HCT116 (cell line): ENCODE data around the gene MED14. TPM values are rescaled to one million over a fixed set of nuclear protein-coding genes. Genes with fewer than 3 reads are reported as not detected.
A peak's percentile ranks its signal among the peaks of the same experiment; 100 is the strongest.

Source experiments
- ATAC-seq: fragments of 200-7000 bp; cut with Tn5 transposase; 2 replicates; pipeline ENCODE4 v1.9.1; 2020; ENCODE audit warnings: mild to moderate bottlenecking, moderate library complexity
- Bru-seq: library from RNA; stranded (reverse); fragments of 400-500 nt; gene quantifications from one replicate; lab custom pipeline; 2021; lab: Mats Ljungman, UMichigan
- BruChase-seq, 2 experiments: library from RNA; stranded (reverse); fragments of 400-500 nt; gene quantifications; one replicate each; lab custom pipeline; 2021; lab: Mats Ljungman, UMichigan
- BruUV-seq: library from RNA; stranded (reverse); fragments of 400-500 nt; replicated peaks from 2 replicates; lab custom pipeline; 2021; lab: Mats Ljungman, UMichigan
- CTCF ChIA-PET: fragments of 300-600 bp; sonication (Branson Sonifier 250); formaldehyde crosslinking; loops from one replicate; lab custom pipeline; 2021; ENCODE audit warnings: antibody characterized with exemption; lab: Charles Lee
- POLR2A ChIA-PET: fragments of 300-600, 350-600 bp; sonication (Branson Sonifier 250); formaldehyde crosslinking; loops from one replicate; lab custom pipeline; 2021; ENCODE audit warnings: antibody characterized with exemption; lab: Charles Lee
- RAD21 ChIA-PET, 2 experiments: fragments of 300-600 bp; sonication (Branson Sonifier 250); formaldehyde crosslinking; loops; one replicate each; lab custom pipeline; 2023; ENCODE audit warnings: low total read pairs in 2 of 2; ENCODE audit not compliant: uncharacterized antibody in 2 of 2, unreplicated experiment in 2 of 2, low non-redundant PET in 1 of 2; lab: Charles Lee
- DNase-seq: peaks from one replicate; pipeline ENCODE4 v3.0.0-alpha.2; 2010; ENCODE audit warnings: low read depth, low spot score
- H2AFZ ChIP-seq: fragments of 200-600 bp; shearing (Covaris generic), sonication (generic); 2 replicates; pipeline ENCODE4 v1.6.1; 2017; ENCODE audit warnings: low read depth, mixed run types, mixed read lengths, antibody characterized with exemption, low read length; ENCODE audit not compliant: poor library complexity, severe bottlenecking
- H3K27ac ChIP-seq: 2 replicates; pipeline ENCODE4 v1.5.1; 2012; ENCODE audit warnings: low read depth, low read length
- H3K27me3 ChIP-seq: fragments of 200-600 bp; sonication (generic); 2 replicates; pipeline ENCODE4 v1.6.1; 2016; ENCODE audit warnings: mixed run types, low read length, mixed read lengths; ENCODE audit not compliant: insufficient read depth
- H3K36me3 ChIP-seq, 2 experiments: fragments of 200-500 bp in 1 of 2; fragments of 200-600 bp in 1 of 2; sonication (Bioruptor generic) in 1 of 2; sonication (generic) in 1 of 2; 2 replicates each; pipeline versions ENCODE4 v1.5.1 to v1.6.1; 2014 to 2016; ENCODE audit warnings: low read length in 2 of 2, inconsistent platforms in 1 of 2, mixed read lengths in 1 of 2, mixed run types in 1 of 2; ENCODE audit not compliant: insufficient read depth in 2 of 2, control insufficient read depth in 1 of 2
- H3K4me1 ChIP-seq, 2 experiments: fragments of 200-600 bp in 1 of 2; sonication (generic) in 1 of 2; 2 replicates each; pipeline versions ENCODE4 v1.5.1 to v1.6.1; 2012 to 2017; ENCODE audit warnings: low read length in 2 of 2, inconsistent platforms in 1 of 2, mild to moderate bottlenecking in 1 of 2, mixed read lengths in 1 of 2, mixed run types in 1 of 2, moderate library complexity in 1 of 2; ENCODE audit not compliant: insufficient read depth in 2 of 2, control insufficient read depth in 1 of 2
- H3K4me2 ChIP-seq: fragments of 200-600 bp; sonication (generic); 2 replicates; pipeline ENCODE4 v1.6.1; 2017; ENCODE audit warnings: mixed run types, low read length, mixed read lengths
- H3K4me3 ChIP-seq, 2 experiments: fragments of 200-600 bp in 1 of 2; sonication (generic) in 1 of 2; replicated peaks in 1 of 2; 2 replicates each; pipeline ENCODE4 v1.5.1; 2011 to 2016; ENCODE audit warnings: low read length in 2 of 2, control low read depth in 1 of 2, low read depth in 1 of 2, mild to moderate bottlenecking in 1 of 2, mixed read lengths in 1 of 2, mixed run types in 1 of 2
- H3K79me2 ChIP-seq: fragments of 200-600 bp; sonication (generic); 2 replicates; pipeline ENCODE4 v1.6.1; 2017; ENCODE audit warnings: mild to moderate bottlenecking, mixed run types, low read length, moderate library complexity, mixed read lengths; ENCODE audit not compliant: insufficient read depth
- H3K9ac ChIP-seq: fragments of 200-600 bp; sonication (generic); 2 replicates; pipeline ENCODE4 v1.6.1; 2016; ENCODE audit warnings: low read length, mixed read lengths
- H3K9me2 ChIP-seq: fragments of 200-600 bp; sonication (generic), shearing (Covaris generic); 2 replicates; pipeline ENCODE4 v1.6.1; 2017; ENCODE audit warnings: mixed run types, mild to moderate bottlenecking, moderate library complexity; ENCODE audit not compliant: insufficient read depth
- H3K9me3 ChIP-seq, 2 experiments: fragments of 200-500 bp in 1 of 2; fragments of 200-600 bp in 1 of 2; sonication (Bioruptor generic) in 1 of 2; sonication (generic) in 1 of 2; 2 replicates each; pipeline ENCODE4 v1.6.1; 2014 to 2017; ENCODE audit warnings: low read length in 2 of 2, mixed read lengths in 2 of 2, inconsistent platforms in 1 of 2, low read depth in 1 of 2, mild to moderate bottlenecking in 1 of 2, mixed run types in 1 of 2, moderate library complexity in 1 of 2; ENCODE audit not compliant: control insufficient read depth in 1 of 2, insufficient read depth in 1 of 2
- H4K20me1 ChIP-seq: fragments of 200-600 bp; sonication (generic), shearing (Covaris generic); 2 replicates; pipeline ENCODE4 v1.6.1; 2017; ENCODE audit warnings: mixed run types, mild to moderate bottlenecking, moderate library complexity; ENCODE audit not compliant: insufficient read depth
- CBX3 ChIP-seq: IDR thresholded peaks from 2 replicates; pipeline ENCODE4 v1.6.1; 2012; ENCODE audit warnings: low read depth
- EGR1 ChIP-seq: IDR thresholded peaks from 2 replicates; pipeline ENCODE4 v1.6.1; 2012; ENCODE audit warnings: low read depth
- ELF1 ChIP-seq: IDR thresholded peaks from 2 replicates; pipeline ENCODE4 v1.6.1; 2012; ENCODE audit warnings: low read depth, borderline replicate concordance
- EZH2 ChIP-seq: fragments of 200-600 bp; sonication (generic); IDR thresholded peaks from 2 replicates; pipeline ENCODE4 v1.6.1; 2017; ENCODE audit warnings: antibody characterized with exemption, mixed run types
- EZH2phosphoT487 ChIP-seq: fragments of 200-600 bp; IDR thresholded peaks from 2 replicates; pipeline ENCODE4 v1.6.1; 2018; ENCODE audit warnings: antibody characterized with exemption, borderline replicate concordance
- FOSL1 ChIP-seq: IDR thresholded peaks from 2 replicates; pipeline ENCODE4 v1.6.1; 2012; ENCODE audit warnings: low read depth
- JUND ChIP-seq: IDR thresholded peaks from 2 replicates; pipeline ENCODE4 v1.6.1; 2012
- POLR2A ChIP-seq: IDR thresholded peaks from 2 replicates; pipeline ENCODE4 v1.7.0; 2011; ENCODE audit warnings: borderline replicate concordance; ENCODE audit not compliant: insufficient read depth, insufficient read length; ENCODE audit errors: extremely low read depth
- REST ChIP-seq: IDR thresholded peaks from 2 replicates; pipeline ENCODE4 v1.6.1; 2012; ENCODE audit warnings: low read depth
- SIN3A ChIP-seq: IDR thresholded peaks from 2 replicates; pipeline ENCODE4 v1.6.1; 2012; ENCODE audit warnings: low read depth
- SP1 ChIP-seq: IDR thresholded peaks from 2 replicates; pipeline ENCODE4 v1.6.1; 2012; ENCODE audit warnings: low read depth
- SRF ChIP-seq: IDR thresholded peaks from 2 replicates; pipeline ENCODE4 v1.6.1; 2012; ENCODE audit warnings: low read depth
- TCF7L2 ChIP-seq: IDR thresholded peaks from 2 replicates; pipeline ENCODE4 v1.7.0; 2011; ENCODE audit warnings: borderline replicate concordance, inconsistent platforms; ENCODE audit not compliant: insufficient read depth, insufficient read length; ENCODE audit errors: extremely low read depth
- YY1 ChIP-seq: IDR thresholded peaks from 2 replicates; pipeline ENCODE4 v1.6.1; 2011; ENCODE audit warnings: low read length, low read depth, moderate library complexity, mild to moderate bottlenecking; ENCODE audit not compliant: insufficient replicate concordance; ENCODE audit errors: extremely low read depth
- ZNF274 ChIP-seq: fragments of 200-500 bp; sonication (Bioruptor generic); IDR thresholded peaks from 2 replicates; pipeline ENCODE4 v1.6.1; 2014; ENCODE audit warnings: mild to moderate bottlenecking, low read depth, low read length, inconsistent platforms
- intact Hi-C: fragments of 100-400 bp; cut with micrococcal nuclease; formaldehyde crosslinking; loops from 2 replicates; pipeline ENCODE4 v1.10.0; 2022
- long read RNA-seq: library from polyadenylated mRNA; unstranded; transcript quantifications from one replicate; pipeline ENCODE4 v2.0.0, GENCODE V29; 2021; ENCODE audit not compliant: unreplicated experiment
- polyA plus RNA-seq: library from polyadenylated mRNA; unstranded; fragments of >200 nt; gene quantifications from 2 replicates; pipeline ENCODE4 v1.2.1, GENCODE V29; 2012; ENCODE audit warnings: missing spikeins
- total RNA-seq: library from RNA; stranded (reverse); gene quantifications from one replicate; pipeline ENCODE4 v1.2.1, GENCODE V29; 2021; ENCODE audit not compliant: unreplicated experiment
- TF ChIP-seq, protein P1 (sequence below), 3 experiments: fragments of 200-600 bp in 1 of 3; sonication (generic) in 1 of 3; IDR thresholded peaks in 2 of 3; conservative IDR thresholded peaks in 1 of 3; 2 replicates each; pipeline ENCODE4 v1.5.1; 2012 to 2017; ENCODE audit warnings: low read depth in 2 of 3, low read length in 2 of 3, antibody characterized with exemption in 1 of 3, borderline replicate concordance in 1 of 3, control low read depth in 1 of 3, mild to moderate bottlenecking in 1 of 3, mixed read lengths in 1 of 3, mixed run types in 1 of 3, moderate library complexity in 1 of 3; ENCODE audit not compliant: insufficient read depth in 1 of 3
- TF ChIP-seq, protein P2 (sequence below): IDR thresholded peaks from 2 replicates; pipeline ENCODE4 v1.6.1; 2012
- TF ChIP-seq, protein P3 (sequence below): IDR thresholded peaks from 2 replicates; pipeline ENCODE4 v1.6.1; 2012

The MED14 gene
- total RNA-seq (51.8 TPM), Bru-seq, nascent RNA (percentile 73 among the genes with signal in this experiment), BruChase-seq, experiment 1, labeled RNA remaining after a 6-hour chase (percentile 84 among the genes with signal in this experiment), BruChase-seq, experiment 2, labeled RNA remaining after a 2-hour chase (percentile 75 among the genes with signal in this experiment)
- 27.3 and 31.9 TPM in 2 replicates for polyA plus RNA-seq
- long read RNA-seq, full-length matches to known transcripts, result 1 of 26 reads
- long read RNA-seq, partial matches to known transcripts, result 14 of 26 reads
- long read RNA-seq, other reads (novel, unspliced or antisense), result 11 of 26 reads

DNA sequence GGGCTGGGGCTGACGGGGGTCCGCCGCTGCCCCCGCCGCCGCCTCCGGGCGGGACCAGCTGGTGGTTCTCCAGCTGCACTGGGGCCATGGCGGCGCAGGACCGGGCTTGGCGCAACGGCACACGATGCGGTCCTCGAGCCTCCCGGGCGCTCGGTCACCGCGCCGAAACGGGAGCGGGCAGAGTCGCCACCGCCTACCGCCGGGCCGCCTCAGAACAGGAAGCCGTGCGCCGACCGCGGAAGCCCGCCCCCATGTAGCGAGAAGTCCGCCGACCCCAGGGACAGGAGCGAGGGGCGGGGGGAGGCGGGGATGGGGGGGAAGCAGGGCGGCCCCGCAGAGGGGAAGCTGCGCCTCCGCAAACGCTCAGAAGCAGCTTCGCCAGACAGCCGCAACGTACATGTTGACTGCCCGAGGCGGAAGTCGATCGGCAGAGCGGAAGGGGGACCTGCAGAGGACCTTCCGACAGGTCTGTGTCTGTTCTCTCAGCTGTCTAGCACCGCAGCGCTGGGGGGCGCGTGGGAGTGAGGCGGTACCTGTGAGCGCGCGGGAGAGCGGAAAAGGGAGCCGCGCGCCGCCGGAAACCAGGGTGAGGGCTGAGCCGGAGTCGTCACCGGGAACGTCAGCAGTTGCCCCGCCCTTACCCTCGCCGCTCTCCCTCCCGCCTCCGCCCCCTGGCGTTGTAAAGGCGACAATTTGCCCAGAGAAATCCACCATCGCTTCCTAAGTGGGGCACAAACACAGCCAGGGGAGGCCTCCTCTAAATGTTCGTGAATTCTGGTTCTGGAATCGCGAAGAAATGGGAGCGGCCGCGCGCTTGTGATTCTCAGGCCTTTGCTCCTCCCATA lies at the start of gene MED14:
Gene MED14, minus strand, starts transcription at position 218 of the 845 bp plus-strand sequence. Its CDS starts 130 bp downstream, at position 88.
- peak within 1 kb of the TSS; percentile 68 to 72 for H3K4me3 ChIP-seq
- H3K27me3 ChIP-seq, result no peaks in the 10 kb centered on the region
- no peaks in the 10 kb centered on the region for H3K36me3 ChIP-seq
- no peaks in the 10 kb centered on the region for H3K9me3 ChIP-seq
- H2AFZ ChIP-seq, result peak within 1 kb of the TSS; percentile 16
- BruUV-seq, result no TSS peak
- intact Hi-C loops, result no loop called here
- DNase-seq (peak; percentile 72), ATAC-seq (peak; percentile 95)
- H3K9ac ChIP-seq, result peak within 1 kb of the TSS; percentile 71
- ChIA-PET RAD21 (no interaction called here), CTCF (no interaction called here), POLR2A (no interaction called here)
- peaks cover 40% of the 10 kb centered on the region for H3K79me2 ChIP-seq
- no peaks in the 10 kb centered on the region for H3K9me2 ChIP-seq
- H4K20me1 ChIP-seq, result no peaks in the 10 kb centered on the region
- H3K27ac ChIP-seq, result peak within 1 kb of the TSS; percentile 76
- peaks cover 0 to 13% of the 10 kb centered on the region in 2 experiments; a peak in 2 of 4 replicates for H3K4me1 ChIP-seq
- peak within 1 kb of the TSS; percentile 78 for H3K4me2 ChIP-seq
- TF ChIP-seq POLR2A (peak; percentile 21), SIN3A (peak; percentile 83), ELF1 (peak; percentile 32; the same call in 1 of the 2 replicates), TCF7L2 (peak; percentile 61), ZNF274 (no peak), CBX3 (peak; percentile 14; the same call in 1 of the 2 replicates), EGR1 (peak; percentile 90), EZH2 (no peak), SP1 (peak; percentile 39), REST (no peak), FOSL1 (no peak), EZH2phosphoT487 (no peak), JUND (no peak), SRF (no peak), YY1 (no peak)
- TF ChIP-seq, protein P1, sequence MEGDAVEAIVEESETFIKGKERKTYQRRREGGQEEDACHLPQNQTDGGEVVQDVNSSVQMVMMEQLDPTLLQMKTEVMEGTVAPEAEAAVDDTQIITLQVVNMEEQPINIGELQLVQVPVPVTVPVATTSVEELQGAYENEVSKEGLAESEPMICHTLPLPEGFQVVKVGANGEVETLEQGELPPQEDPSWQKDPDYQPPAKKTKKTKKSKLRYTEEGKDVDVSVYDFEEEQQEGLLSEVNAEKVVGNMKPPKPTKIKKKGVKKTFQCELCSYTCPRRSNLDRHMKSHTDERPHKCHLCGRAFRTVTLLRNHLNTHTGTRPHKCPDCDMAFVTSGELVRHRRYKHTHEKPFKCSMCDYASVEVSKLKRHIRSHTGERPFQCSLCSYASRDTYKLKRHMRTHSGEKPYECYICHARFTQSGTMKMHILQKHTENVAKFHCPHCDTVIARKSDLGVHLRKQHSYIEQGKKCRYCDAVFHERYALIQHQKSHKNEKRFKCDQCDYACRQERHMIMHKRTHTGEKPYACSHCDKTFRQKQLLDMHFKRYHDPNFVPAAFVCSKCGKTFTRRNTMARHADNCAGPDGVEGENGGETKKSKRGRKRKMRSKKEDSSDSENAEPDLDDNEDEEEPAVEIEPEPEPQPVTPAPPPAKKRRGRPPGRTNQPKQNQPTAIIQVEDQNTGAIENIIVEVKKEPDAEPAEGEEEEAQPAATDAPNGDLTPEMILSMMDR (IDR thresholded peaks at IDR 0.05 in 2 of 3, conservative IDR thresholded peaks at IDR 0.05 in 1 of 3; ENCODE audit: borderline replicate concordance in 1 of 3, insufficient read depth in 1 of 3, low read depth in 2 of 3, low read length in 2 of 3), result peak in 2 of 3 experiments; percentile 30 to 48; a peak in 2 of 6 replicates
- TF ChIP-seq, protein P2, sequence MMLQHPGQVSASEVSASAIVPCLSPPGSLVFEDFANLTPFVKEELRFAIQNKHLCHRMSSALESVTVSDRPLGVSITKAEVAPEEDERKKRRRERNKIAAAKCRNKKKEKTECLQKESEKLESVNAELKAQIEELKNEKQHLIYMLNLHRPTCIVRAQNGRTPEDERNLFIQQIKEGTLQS, result no peak
- TF ChIP-seq, protein P3, sequence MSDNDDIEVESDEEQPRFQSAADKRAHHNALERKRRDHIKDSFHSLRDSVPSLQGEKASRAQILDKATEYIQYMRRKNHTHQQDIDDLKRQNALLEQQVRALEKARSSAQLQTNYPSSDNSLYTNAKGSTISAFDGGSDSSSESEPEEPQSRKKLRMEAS, result peak; percentile 72
